GM21367 (cell line): ENCODE measurements around the gene ALCAM.

ENCODE experiments used
- ATAC-seq: cut with Tn5 transposase; IDR thresholded peaks from one replicate; pipeline ENCODE4 v1.9.1; 2021; ENCODE audit not compliant: unreplicated experiment

Gene ALCAM

GRCh38 chr3:105355408-105356061, 11.2 kb upstream of the ALCAM start:
- ATAC-seq: no peak

DNA sequence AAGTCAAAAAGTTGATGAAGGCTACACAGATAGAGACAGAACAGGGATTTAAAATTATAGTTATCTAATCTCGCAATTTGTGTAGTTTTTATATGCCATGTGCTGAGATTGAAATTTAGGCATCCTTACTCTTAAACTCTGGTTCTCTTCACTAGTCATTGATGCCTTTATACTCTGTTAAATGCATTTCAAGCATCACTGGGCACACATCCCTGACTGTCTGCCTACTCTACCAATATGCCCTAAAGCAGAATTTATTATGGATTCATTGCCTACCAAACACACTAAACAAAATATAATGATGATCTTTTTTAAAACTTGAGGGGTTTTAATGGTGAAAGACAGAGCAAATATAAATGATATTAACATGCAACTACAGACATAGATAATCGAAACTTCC, 10.3 kb upstream of the ALCAM start:
- ATAC-seq: no peak

GRCh38 chr3:105356988-105357387, 9.7 kb upstream of the ALCAM start:
- no peak for ATAC-seq

- ATAC-seq: no peak
Measured at GRCh38 chr3:105359098-105359762, 7.5 kb upstream of the ALCAM start.

DNA sequence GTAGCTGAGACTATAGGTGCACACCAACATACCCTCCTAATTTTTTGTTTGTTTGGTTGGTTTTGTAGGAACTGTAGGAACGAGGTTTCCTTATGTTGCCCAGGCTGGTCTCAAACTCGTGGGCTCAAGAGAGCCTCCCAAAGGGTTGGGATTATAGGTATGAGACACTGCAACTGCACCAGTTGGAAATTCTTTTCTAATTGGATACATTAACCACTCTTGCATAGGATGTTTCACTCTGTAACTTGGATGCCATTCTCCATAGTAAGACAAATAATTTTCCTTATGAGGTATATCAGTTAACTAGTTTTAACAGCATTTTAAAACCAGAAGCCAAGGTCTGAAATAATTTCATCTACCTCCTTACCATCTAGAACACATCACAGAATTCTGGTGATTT, 6.7 kb upstream of the ALCAM start:
- ATAC-seq: no peak

- ATAC-seq: no peak
Measured at GRCh38 chr3:105362021-105362665, 4.6 kb upstream of the ALCAM start.

DNA sequence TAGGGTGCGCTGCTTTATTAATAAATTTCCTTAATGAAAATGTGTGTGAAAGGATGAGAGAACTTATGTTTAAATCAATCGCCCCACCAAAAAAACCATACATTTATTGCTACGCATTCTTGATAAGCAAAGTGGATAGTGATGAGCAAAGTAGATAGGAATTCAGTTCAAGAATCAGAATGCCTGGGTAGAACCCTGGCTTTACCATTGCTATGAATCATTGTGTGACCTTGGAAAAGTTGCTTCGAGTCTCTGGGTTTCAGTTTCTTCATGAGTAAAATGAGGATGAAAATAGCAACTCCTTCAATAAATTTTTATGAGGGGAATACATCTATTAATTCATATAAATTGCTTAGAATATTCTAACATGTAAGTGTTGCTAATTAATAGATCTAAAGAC, 2.6 kb upstream of the ALCAM start:
- ATAC-seq: no peak

GRCh38 chr3:105365081-105365390, 1.7 kb upstream of the ALCAM start:
- no peak for ATAC-seq

DNA sequence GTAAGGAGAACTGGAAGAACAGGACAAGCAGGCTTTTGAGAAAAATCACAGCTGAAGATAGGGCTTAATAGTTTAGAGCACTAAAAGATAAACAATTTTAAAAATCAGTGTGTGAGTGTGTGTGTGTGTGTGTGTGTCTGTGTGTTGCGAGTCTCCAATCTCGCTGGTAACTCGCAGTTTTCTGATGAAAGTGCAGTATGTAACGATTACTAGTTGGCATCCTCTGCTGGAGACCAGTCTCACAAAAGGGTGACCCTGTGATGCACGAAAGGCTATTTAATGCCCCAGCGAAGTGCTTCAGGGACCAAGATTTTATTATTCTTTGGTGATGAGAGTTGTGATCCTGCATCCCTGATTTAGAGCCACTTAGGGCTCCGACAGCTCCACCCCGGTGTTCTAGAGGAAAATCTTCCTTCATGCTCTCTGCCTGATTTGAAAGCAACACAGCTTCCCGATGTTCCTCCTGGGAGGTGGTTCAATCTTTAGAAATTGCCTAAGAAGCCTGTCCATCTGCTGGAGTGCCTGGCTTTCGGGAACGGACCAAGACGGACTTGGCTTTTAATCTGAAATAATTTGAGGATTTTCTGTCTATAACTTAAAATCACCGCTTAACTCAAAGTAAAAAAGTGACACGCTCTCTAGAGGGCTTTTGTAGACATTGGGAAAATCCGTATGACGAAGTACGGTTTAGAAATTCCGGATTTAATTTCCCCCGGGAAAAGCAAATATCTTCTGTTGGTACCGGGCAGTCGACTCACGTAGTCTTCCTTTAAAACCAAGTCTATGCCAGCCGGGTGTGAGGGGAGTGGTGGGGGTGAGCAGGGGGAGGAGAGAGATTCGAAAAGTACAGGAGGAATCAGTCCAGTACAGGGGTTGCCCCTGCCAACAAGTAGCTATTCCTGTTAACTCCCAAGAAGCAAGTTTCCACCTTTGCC, 1.1 kb upstream of the ALCAM start:
- ATAC-seq: no peak

DNA sequence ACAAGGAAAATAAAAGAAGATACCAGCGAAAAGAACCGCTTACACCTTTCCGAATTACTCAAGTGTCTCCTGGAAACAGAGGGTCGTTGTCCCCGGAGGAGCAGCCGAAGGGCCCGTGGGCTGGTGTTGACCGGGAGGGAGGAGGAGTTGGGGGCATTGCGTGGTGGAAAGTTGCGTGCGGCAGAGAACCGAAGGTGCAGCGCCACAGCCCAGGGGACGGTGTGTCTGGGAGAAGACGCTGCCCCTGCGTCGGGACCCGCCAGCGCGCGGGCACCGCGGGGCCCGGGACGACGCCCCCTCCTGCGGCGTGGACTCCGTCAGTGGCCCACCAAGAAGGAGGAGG, 325 bp downstream of the ALCAM start:
- no peak for ATAC-seq

GRCh38 chr3:105367406-105368213, 901 bp downstream of the ALCAM start:
- peak; percentile 14 for ATAC-seq

DNA sequence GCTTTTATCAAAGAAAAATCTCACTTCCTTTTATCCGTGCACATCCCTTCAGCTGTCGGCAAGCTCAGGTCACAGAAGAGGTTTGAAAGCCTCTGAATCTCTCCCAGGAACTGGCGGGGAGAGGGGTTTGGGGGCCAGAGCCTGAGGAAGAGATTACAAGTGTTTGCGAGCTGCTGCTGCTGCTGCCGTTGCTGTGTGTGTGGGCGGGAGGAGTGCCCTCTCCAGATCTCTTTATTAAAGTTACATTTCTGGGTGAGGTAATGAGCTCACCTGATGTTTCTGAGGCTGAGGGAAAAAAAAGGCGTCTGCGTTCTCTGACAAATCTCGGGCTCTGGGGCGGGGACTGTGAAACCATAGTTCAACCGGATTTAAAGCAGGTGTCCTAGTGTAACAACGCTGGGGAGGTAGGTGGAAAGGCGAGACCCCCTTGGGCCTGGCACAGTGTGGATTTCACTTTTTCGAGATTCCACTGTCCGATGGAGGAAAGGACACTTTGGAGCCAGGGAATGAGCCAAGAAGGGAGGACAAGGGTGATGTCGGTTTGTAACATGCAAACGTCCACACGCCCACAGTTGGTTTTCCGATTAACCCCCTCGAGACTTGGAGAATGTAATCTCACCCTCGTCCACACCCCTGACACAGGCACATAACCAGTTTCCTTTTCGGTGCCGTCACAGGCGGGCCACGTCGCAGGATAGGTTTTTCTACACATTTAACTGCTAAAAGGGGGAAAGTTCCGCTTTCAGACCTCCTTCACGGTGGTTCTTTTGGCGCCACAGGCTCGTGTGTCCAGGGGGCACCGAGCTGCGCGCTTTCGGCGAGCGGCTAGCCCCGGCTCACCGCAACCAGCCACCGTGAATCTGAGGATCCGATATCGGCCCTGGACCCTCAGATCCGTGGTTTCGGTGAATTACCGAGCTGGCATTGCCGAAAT, 2.1 kb downstream of the ALCAM start:
- peak; percentile 23 for ATAC-seq

GRCh38 chr3:105369500-105370371, 3.0 kb downstream of the ALCAM start:
- peak; percentile 14 for ATAC-seq

- no peak for ATAC-seq
Measured at GRCh38 chr3:105373383-105373782, 6.7 kb downstream of the ALCAM start.

DNA sequence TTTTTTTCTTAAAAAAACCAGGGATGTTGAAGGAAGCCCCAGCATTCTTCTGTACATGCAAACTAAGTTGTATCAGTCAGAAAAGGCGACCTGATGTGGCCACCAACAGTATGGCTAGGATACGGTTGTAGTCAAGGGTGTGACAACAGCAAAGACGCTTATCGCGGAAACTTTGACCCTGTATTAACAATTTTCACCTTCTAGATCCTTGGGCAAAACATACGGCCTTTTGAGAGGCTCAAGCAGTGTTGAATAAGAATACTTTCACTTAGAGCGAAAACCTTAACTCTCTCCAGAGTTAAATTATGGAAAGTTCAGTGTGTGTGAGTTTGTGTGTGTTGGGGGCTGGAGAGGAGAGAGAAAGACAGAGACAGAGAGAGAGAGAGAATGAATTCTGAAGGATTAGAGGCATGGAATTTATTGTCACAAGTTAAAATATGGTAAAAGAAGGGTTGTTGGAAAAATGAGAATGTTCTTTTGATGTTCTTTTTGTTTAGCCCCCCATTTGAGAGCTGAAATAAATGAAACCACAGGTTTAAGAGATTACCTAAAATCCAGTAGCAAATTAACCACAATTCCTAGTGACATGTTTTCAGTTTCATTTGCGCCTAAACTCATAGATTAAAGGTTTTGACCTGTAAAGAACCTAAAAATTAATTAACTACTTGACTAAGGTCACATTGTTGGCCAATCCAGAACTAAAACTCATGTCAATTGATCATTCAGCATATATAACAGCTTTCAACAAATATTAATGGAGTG, 9.2 kb downstream of the ALCAM start:
- no peak for ATAC-seq

DNA sequence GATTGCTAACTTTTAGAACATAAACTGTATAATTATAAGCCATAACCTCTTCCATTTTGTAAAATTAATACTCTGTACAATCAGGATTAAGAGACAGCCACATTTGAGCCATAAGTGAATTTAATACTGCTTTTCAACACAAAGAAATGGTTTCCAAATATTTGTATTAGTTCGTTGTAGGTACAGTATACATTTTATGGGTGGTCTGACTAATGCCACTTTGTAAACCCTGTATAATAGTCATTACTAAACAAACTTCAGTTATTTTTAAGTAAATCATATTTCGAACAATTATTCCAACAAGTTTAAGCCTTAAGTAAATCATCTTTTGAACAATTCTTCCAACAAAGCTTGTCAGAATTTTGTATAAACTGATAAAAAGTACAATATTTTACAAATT, 11.0 kb downstream of the ALCAM start:
- ATAC-seq: no peak

DNA sequence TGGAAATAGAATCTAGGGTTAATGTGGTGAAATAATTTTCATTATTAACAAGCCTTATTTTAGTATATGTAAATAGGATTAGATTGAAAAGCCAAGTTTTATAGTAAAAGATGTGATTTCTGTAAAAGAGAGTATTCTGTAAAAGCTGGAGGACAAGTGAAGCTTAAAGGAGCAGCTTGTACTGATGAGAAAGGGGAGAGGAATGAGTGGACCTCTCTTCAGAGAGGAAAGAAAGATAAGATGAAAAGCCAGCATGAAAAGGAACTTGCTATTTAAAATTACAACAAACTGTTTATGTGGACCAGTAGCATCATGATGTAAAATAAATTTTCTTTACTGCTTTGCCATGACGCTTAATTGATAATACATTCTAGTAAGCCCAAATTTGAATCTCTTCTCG, 18.5 kb downstream of the ALCAM start:
- ATAC-seq: no peak
